ENCODE measurements around the gene TMOD1.

TMOD1 gene

GRCh38 chr9:97468658-97469448, 32.6 kb upstream of the TMOD1 start:
- Histone ChIP-seq H3K36me3 (ENCODE audit: control insufficient read depth in 4 of 4, insufficient read depth in 4 of 4, low read length in 3 of 4) (peaks cover 0 to 2% (median 0%) of the 10 kb centered on the region in 4 experiments), H3K9me3 (ENCODE audit: control extremely low read depth in 1 of 5, control insufficient read depth in 4 of 5, insufficient read depth in 2 of 5, low read depth in 1 of 5, low read length in 4 of 5) (no peaks in the 10 kb centered on the region), H3K27ac (ENCODE audit: insufficient read depth in 1 of 2, low read depth in 1 of 2, low read length in 2 of 2, poor library complexity in 1 of 2, severe bottlenecking in 2 of 2) (no peak overlapping the region), H3K4me1 (ENCODE audit: control extremely low read depth in 1 of 4, control insufficient read depth in 4 of 4, insufficient read depth in 4 of 4, low read length in 3 of 4) (no peaks in the 10 kb centered on the region), H3K27me3 (replicated peaks in 2 of 5; ENCODE audit: control insufficient read depth in 4 of 5, insufficient read depth in 5 of 5, low read length in 4 of 5) (no peaks in the 10 kb centered on the region), H3K4me3 (ENCODE audit: control insufficient read depth in 1 of 7, extremely low read depth in 1 of 7, insufficient read depth in 4 of 7, low read depth in 2 of 7, low read length in 6 of 7) (no peak overlapping the region)
- 94% methylated on average over 3 of the region's 4 CpGs for WGBS (ENCODE audit: insufficient coverage)
- ChIA-PET CTCF (interaction anchor here (0.7 to 11.9 kb wide), 36 partner anchors 7 to 609 kb away, joined by 3 to 637 read pairs (median 4); partner anchors contain the start of genes TDRD7 and TMOD1), POLR2A (interaction anchor here (1.9 kb wide), 1 partner anchor 129 kb away, joined by 5 read pairs; no protein-coding TSS in a partner anchor)
- peak; percentile 60 to 78 (median 69) for DNase-seq

DNA sequence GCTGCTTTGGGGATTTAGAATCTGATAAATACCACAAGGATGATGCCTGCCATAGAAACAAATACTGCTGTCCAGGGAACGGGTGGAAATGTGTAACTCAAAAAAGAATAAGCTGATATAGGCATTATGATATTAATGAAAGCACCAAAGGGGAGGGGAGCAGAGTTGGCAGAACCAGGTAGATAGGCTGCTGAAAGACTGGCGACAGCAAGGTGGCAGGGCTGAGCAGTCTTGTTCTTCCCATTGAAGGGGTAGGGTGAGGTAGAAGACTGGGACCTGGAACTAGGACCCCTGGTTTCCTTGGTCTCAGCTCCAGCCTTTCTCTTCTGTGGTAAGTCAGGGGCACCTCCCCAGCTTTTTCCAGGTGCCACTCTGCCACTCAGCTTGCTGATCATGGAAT, 31.4 kb upstream of the TMOD1 start:
- H3K9me3 ChIP-seq (ENCODE audit: control extremely low read depth in 1 of 5, control insufficient read depth in 4 of 5, insufficient read depth in 2 of 5, low read depth in 1 of 5, low read length in 4 of 5): no peaks in the 10 kb centered on the region
- DNase-seq: peak; percentile 16 to 28 (median 23)
- H3K4me3 ChIP-seq (ENCODE audit: control insufficient read depth in 1 of 7, extremely low read depth in 1 of 7, insufficient read depth in 4 of 7, low read depth in 2 of 7, low read length in 6 of 7): no peak overlapping the region
- no peaks in the 10 kb centered on the region for H3K27me3 ChIP-seq (replicated peaks in 2 of 5; ENCODE audit: control insufficient read depth in 4 of 5, insufficient read depth in 5 of 5, low read length in 4 of 5)
- CTCF ChIA-PET: interaction anchor here (0.8 to 11.9 kb wide), 17 partner anchors 9 to 610 kb away, joined by 3 to 637 read pairs (median 12); no protein-coding TSS in a partner anchor
- H3K36me3 ChIP-seq (ENCODE audit: control insufficient read depth in 4 of 4, insufficient read depth in 4 of 4, low read length in 3 of 4): peaks cover 1 to 3% (median 2%) of the 10 kb centered on the region in 4 experiments
- no peaks in the 10 kb centered on the region for H3K4me1 ChIP-seq (ENCODE audit: control extremely low read depth in 1 of 4, control insufficient read depth in 4 of 4, insufficient read depth in 4 of 4, low read length in 3 of 4)
- WGBS (ENCODE audit: insufficient coverage): 100% methylated on average over 2 of the region's 2 CpGs
- POLR2A ChIA-PET: interaction anchor here (1.9 kb wide), 1 partner anchor 128 kb away, joined by 5 read pairs; no protein-coding TSS in a partner anchor
- H3K27ac ChIP-seq (ENCODE audit: insufficient read depth in 1 of 2, low read depth in 1 of 2, low read length in 2 of 2, poor library complexity in 1 of 2, severe bottlenecking in 2 of 2): no peak overlapping the region

DNA sequence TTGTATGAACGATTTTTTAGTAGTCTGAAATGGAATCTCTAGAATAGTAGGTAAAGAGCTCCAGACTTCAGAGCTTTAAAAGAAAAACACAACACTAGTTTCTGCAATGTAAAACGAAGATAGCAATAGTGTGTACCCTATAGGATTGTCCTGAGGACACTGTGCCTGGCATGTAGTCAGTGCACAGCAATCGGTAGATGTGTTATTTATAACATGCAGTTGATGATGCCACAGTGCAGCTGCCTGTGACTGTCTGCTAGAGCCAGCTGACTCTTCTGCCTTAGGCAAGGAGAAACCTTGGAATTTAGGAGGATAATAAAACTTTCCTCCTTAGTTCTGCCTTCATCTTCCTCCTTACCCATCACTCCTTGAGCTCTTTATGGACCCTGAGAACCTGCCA, 27.7 kb upstream of the TMOD1 start:
- H3K36me3 ChIP-seq (ENCODE audit: control insufficient read depth in 4 of 4, insufficient read depth in 4 of 4, low read length in 3 of 4): peaks cover 0 to 3% (median 2%) of the 10 kb centered on the region in 4 experiments
- H3K4me3 ChIP-seq (ENCODE audit: control insufficient read depth in 1 of 7, extremely low read depth in 1 of 7, insufficient read depth in 4 of 7, low read depth in 2 of 7, low read length in 6 of 7): no peak overlapping the region
- H3K4me1 ChIP-seq (ENCODE audit: control extremely low read depth in 1 of 4, control insufficient read depth in 4 of 4, insufficient read depth in 4 of 4, low read length in 3 of 4): no peaks in the 10 kb centered on the region
- 96% methylated on average over 3 of the region's 3 CpGs for WGBS (ENCODE audit: insufficient coverage)
- DNase-seq: no peak
- ChIA-PET CTCF (interaction anchor here (0.7 to 11.9 kb wide), 9 partner anchors 10 to 159 kb away, joined by 3 to 637 read pairs (median 3); partner anchors contain the start of genes TMOD1 and TSTD2), POLR2A (interaction anchor here (0.5 kb wide), 1 partner anchor 10 kb away, joined by 3 read pairs; no protein-coding TSS in a partner anchor)
- no peaks in the 10 kb centered on the region for H3K27me3 ChIP-seq (replicated peaks in 2 of 5; ENCODE audit: control insufficient read depth in 4 of 5, insufficient read depth in 5 of 5, low read length in 4 of 5)
- no peak overlapping the region for H3K27ac ChIP-seq (ENCODE audit: insufficient read depth in 1 of 2, low read depth in 1 of 2, low read length in 2 of 2, poor library complexity in 1 of 2, severe bottlenecking in 2 of 2)
- no peaks in the 10 kb centered on the region for H3K9me3 ChIP-seq (ENCODE audit: control extremely low read depth in 1 of 5, control insufficient read depth in 4 of 5, insufficient read depth in 2 of 5, low read depth in 1 of 5, low read length in 4 of 5)

- 100% methylated on average over 2 of the region's 5 CpGs for WGBS (ENCODE audit: insufficient coverage)
- DNase-seq: no peak
- H3K4me1 ChIP-seq (ENCODE audit: control extremely low read depth in 1 of 4, control insufficient read depth in 4 of 4, insufficient read depth in 4 of 4, low read length in 3 of 4): no peaks in the 10 kb centered on the region
- POLR2A ChIA-PET: interaction anchor here (0.5 kb wide), 1 partner anchor 11 kb away, joined by 3 read pairs; no protein-coding TSS in a partner anchor
- CTCF ChIA-PET: interaction anchor here (0.6 to 11.9 kb wide), 10 partner anchors 11 to 414 kb away, joined by 3 to 637 read pairs (median 3); partner anchors contain the start of genes TMOD1 and TSTD2
- H3K27ac ChIP-seq (ENCODE audit: insufficient read depth in 1 of 2, low read depth in 1 of 2, low read length in 2 of 2, poor library complexity in 1 of 2, severe bottlenecking in 2 of 2): no peak overlapping the region
- no peaks in the 10 kb centered on the region for H3K27me3 ChIP-seq (replicated peaks in 2 of 5; ENCODE audit: control insufficient read depth in 4 of 5, insufficient read depth in 5 of 5, low read length in 4 of 5)
- H3K4me3 ChIP-seq (ENCODE audit: control insufficient read depth in 1 of 7, extremely low read depth in 1 of 7, insufficient read depth in 4 of 7, low read depth in 2 of 7, low read length in 6 of 7): no peak overlapping the region
- peaks cover 0 to 3% (median 2%) of the 10 kb centered on the region in 4 experiments for H3K36me3 ChIP-seq (ENCODE audit: control insufficient read depth in 4 of 4, insufficient read depth in 4 of 4, low read length in 3 of 4)
- H3K9me3 ChIP-seq (ENCODE audit: control extremely low read depth in 1 of 5, control insufficient read depth in 4 of 5, insufficient read depth in 2 of 5, low read depth in 1 of 5, low read length in 4 of 5): no peaks in the 10 kb centered on the region
These were observed 27.0 kb upstream of the TMOD1 start for GRCh38 chr9:97474372-97474925.

DNA sequence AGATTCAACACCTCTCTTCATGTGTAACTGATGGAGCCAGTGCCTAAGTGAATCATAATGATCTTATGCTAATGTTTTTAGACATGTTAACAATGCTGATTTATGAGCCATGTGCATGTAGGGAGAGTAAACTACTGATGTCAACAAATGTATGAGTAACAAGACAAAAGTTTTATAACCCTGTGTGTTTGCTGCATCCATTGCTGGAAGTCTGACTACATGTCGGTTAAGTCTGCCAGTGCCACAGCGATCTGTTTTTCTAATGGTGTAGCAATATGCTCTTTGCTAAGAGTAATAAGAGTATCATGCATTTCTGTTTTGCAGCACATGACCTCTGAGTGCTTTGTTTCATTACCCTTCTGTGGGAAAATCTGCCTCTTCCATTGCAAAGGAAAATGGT, 26.4 kb upstream of the TMOD1 start:
- no peaks in the 10 kb centered on the region for H3K4me1 ChIP-seq (ENCODE audit: control extremely low read depth in 1 of 4, control insufficient read depth in 4 of 4, insufficient read depth in 4 of 4, low read length in 3 of 4)
- H3K36me3 ChIP-seq (ENCODE audit: control insufficient read depth in 4 of 4, insufficient read depth in 4 of 4, low read length in 3 of 4): peaks cover 0 to 3% (median 2%) of the 10 kb centered on the region in 4 experiments
- no peaks in the 10 kb centered on the region for H3K27me3 ChIP-seq (replicated peaks in 2 of 5; ENCODE audit: control insufficient read depth in 4 of 5, insufficient read depth in 5 of 5, low read length in 4 of 5)
- CTCF ChIA-PET: interaction anchor here (0.6 to 11.9 kb wide), 3 partner anchors 14 to 413 kb away, joined by 3 to 637 read pairs (median 5); no protein-coding TSS in a partner anchor
- H3K4me3 ChIP-seq (ENCODE audit: control insufficient read depth in 1 of 7, extremely low read depth in 1 of 7, insufficient read depth in 4 of 7, low read depth in 2 of 7, low read length in 6 of 7): no peak overlapping the region
- H3K27ac ChIP-seq (ENCODE audit: insufficient read depth in 1 of 2, low read depth in 1 of 2, low read length in 2 of 2, poor library complexity in 1 of 2, severe bottlenecking in 2 of 2): no peak overlapping the region
- no peak for DNase-seq
- POLR2A ChIA-PET: no interaction called here
- 80% methylated on average over 1 of the region's 2 CpGs for WGBS (ENCODE audit: insufficient coverage)
- no peaks in the 10 kb centered on the region for H3K9me3 ChIP-seq (ENCODE audit: control extremely low read depth in 1 of 5, control insufficient read depth in 4 of 5, insufficient read depth in 2 of 5, low read depth in 1 of 5, low read length in 4 of 5)

DNA sequence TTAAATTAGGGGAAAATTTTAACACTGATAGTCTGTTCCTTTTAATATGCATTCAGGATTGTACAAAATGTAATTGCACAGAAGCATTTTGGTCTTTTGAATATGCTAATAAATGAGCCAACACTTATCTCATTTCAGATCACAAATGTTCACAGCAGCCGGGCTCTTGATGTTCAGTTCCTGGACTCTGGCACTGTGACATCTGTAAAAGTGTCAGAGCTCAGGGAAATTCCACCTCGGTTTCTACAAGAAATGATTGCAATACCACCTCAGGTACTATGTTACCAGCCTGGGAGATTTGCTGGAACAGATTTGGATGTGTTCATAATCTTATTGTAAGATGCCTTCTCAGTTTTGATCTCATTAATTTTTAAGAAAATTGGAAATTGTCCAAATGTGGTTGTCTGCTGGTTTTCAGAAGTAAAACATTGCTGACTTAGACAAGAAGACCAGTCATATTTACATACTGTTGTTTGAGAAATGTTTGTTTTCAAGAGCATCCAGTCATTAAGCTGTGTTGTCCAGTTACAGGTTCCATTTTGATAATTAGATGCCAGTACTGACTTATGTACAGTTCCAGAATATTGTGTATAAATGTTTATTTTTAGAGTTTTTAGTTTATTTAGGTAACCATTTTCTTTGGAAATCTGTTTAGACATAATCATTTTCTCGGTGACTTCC, 23.0 kb upstream of the TMOD1 start:
- DNase-seq: peak in 2 of 3 donors; percentile 24 to 36
- Histone ChIP-seq H3K27me3 (replicated peaks in 2 of 5; ENCODE audit: control insufficient read depth in 4 of 5, insufficient read depth in 5 of 5, low read length in 4 of 5) (no peaks in the 10 kb centered on the region), H3K4me1 (ENCODE audit: control extremely low read depth in 1 of 4, control insufficient read depth in 4 of 4, insufficient read depth in 4 of 4, low read length in 3 of 4) (no peaks in the 10 kb centered on the region), H3K9me3 (ENCODE audit: control extremely low read depth in 1 of 5, control insufficient read depth in 4 of 5, insufficient read depth in 2 of 5, low read depth in 1 of 5, low read length in 4 of 5) (peaks cover 0 to 5% (median 0%) of the 10 kb centered on the region in 5 experiments), H3K36me3 (ENCODE audit: control insufficient read depth in 4 of 4, insufficient read depth in 4 of 4, low read length in 3 of 4) (peaks cover 3 to 9% (median 5%) of the 10 kb centered on the region in 4 experiments), H3K27ac (ENCODE audit: insufficient read depth in 1 of 2, low read depth in 1 of 2, low read length in 2 of 2, poor library complexity in 1 of 2, severe bottlenecking in 2 of 2) (no peak overlapping the region), H3K4me3 (ENCODE audit: control insufficient read depth in 1 of 7, extremely low read depth in 1 of 7, insufficient read depth in 4 of 7, low read depth in 2 of 7, low read length in 6 of 7) (no peak overlapping the region)
- ChIA-PET POLR2A (no interaction called here), CTCF (interaction anchor here (4.9 kb wide), 1 partner anchor 10 kb away, joined by 38 read pairs; no protein-coding TSS in a partner anchor)
- 17% methylated on average over 1 of the region's 3 CpGs for WGBS (ENCODE audit: insufficient coverage)

Data from common myeloid progenitor, CD34-positive (primary cell).